ENCODE results near the gene RGS1.

The RGS1 gene

GRCh38 chr1:192553741-192554140 is 21.8 kb upstream of the RGS1 start:
- no peak for DNase-seq (ENCODE audit: low read depth, low spot score)

DNA sequence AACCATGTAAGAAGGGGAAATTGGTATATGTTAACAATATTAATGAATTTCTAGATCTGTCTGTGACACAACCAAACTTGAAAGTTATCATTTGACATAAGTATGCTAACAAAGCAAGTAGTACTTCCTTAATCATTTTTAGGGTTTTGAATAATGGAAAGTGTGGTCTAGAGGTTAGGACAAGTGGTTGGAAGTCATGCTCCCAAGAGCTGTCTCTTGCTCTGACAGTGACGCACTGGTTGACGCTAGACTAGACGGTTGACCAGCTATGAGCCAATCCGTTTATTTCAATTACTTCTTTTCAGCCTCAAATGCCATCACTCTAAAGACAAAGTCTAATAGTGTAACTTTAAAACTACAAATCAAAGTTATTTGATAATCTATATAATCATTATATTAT is 20.7 kb upstream of the RGS1 start:
- no peak for DNase-seq (ENCODE audit: low read depth, low spot score)

GRCh38 chr1:192555399-192555798 is 20.2 kb upstream of the RGS1 start:
- DNase-seq (ENCODE audit: low read depth, low spot score) = no peak

DNA sequence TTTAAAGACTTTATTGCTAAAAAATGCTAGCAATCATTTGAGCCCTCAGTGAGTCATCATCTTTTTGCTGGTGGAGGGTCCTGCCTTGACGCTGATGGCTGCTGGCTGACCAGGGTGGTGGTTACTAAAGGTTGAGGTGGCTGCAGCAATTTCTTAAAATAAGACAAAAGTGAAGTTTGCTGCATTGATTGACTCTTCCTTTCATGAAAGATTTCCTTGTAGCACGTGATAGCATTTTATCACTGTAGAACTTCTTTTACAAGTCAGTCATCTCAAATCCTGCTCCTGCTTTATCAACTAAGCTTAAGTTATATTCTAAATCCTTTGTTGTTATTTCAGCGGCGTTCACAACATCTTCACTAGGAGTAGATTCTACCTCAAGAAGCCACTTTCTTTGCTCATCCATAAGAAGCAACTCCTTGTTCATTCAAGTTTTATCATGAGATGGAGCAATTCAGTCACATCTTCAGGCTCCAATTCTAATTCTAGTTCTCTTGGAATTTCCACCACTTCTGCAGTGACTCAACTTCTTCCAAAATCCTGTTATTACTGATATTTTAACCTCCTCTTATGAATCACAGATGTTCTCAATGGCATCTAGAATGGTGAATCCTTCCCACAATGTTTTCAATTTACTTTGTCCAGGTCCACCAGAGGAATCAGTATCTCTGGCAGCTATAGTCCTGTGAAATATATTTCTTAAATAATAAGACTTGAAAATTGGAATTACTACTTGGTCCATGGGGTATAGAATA is 17.6 kb upstream of the RGS1 start:
- DNase-seq (ENCODE audit: low read depth, low spot score) = no peak

- DNase-seq (ENCODE audit: low read depth, low spot score) = no peak
These were observed 16.2 kb upstream of the RGS1 start for GRCh38 chr1:192559115-192560006.

- no peak for DNase-seq (ENCODE audit: low read depth, low spot score)
These were observed 14.3 kb upstream of the RGS1 start for GRCh38 chr1:192561301-192561700.

- DNase-seq (ENCODE audit: low read depth, low spot score) = no peak
These were observed 12.4 kb upstream of the RGS1 start for GRCh38 chr1:192563129-192563528.

GRCh38 chr1:192564099-192564498 is 11.5 kb upstream of the RGS1 start:
- DNase-seq (ENCODE audit: low read depth, low spot score) = no peak

GRCh38 chr1:192565946-192566345 is 9.6 kb upstream of the RGS1 start:
- DNase-seq (ENCODE audit: low read depth, low spot score) = no peak

DNA sequence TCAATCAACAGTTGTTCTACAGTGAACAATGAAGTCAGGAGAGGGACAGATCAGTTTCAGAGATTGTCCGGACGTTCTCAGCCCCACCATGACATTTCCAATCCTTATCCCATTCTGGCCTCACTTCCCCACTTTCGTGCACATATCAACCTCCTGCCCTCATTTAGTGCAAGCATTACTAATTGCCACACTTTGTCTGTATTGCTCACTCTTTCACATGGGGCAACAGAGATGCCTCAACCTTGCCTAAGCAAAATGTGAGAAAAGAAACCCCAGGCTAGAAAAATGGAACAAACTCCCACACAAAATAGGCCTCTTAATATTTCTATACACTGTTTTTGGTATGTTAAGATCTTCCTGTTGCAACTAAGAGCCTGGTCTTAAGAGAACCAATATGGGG is 8.9 kb upstream of the RGS1 start:
- no peak for DNase-seq (ENCODE audit: low read depth, low spot score)

- DNase-seq (ENCODE audit: low read depth, low spot score) = no peak
These were observed 7.5 kb upstream of the RGS1 start for GRCh38 chr1:192568063-192568462.

DNA sequence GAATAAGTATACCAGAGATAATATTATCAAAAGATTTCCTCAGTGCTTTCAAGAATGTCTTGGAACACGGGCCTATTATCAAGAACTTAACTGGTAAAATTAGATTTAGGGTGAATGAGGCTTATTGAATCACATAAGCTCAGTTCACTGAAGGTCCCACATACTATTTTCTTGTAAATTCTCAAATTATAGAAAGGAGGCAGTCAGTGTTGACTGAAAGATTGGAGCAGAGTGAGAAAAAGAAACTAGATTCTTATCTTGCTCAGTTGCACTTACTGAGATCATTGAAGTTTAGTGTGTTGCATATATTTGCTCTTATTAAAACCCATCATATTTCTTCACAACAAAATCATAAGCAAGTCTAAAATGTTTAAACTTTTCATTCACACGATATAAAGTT is 3.9 kb upstream of the RGS1 start:
- DNase-seq (ENCODE audit: low read depth, low spot score) = no peak

- no peak for DNase-seq (ENCODE audit: low read depth, low spot score)
These were observed 2.1 kb upstream of the RGS1 start for GRCh38 chr1:192573499-192573898.

GRCh38 chr1:192574073-192574472 is 1.5 kb upstream of the RGS1 start:
- no peak for DNase-seq (ENCODE audit: low read depth, low spot score)

DNA sequence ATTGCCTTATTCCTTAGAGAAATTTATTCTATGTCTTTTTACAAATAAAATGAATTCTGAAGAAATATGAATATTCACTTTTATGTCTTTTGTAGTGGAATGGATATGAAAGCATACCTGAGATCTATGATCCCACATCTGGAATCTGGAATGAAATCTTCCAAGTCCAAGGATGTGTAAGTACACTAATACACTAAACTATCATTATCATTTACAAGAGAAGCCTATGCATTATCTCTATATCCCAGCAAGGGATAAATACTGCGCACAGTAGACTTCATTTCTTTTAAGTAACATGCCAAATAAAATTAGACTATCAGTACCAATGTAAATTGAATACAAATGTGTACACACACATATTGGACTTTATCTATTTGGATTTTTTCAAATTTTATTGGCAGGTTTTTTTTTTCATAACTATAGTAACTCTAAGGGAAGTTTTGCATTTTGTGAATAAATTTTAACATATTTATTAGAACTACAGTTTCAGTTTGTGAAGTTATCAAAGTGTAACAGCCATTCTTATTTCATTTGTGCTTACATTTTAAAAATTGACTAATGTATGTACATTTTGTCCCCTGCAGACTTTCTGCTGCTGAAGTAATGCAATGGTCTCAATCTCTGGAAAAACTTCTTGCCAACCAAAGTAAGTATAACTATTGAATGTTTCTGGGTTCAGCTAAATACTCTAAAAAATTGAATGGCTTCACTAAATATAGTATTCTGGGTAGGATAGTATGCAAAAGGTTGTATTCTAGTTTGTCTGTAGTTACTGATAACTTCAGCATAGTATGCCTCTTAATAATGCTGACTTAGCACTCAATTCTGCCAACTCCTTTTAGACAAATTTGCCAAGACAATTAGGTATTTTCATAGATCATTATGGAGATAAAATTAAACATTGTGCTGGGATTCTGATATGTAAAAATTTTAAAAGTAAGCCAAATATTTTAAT is 894 bp downstream of the RGS1 start:
- DNase-seq (ENCODE audit: low read depth, low spot score) = no peak

DNA sequence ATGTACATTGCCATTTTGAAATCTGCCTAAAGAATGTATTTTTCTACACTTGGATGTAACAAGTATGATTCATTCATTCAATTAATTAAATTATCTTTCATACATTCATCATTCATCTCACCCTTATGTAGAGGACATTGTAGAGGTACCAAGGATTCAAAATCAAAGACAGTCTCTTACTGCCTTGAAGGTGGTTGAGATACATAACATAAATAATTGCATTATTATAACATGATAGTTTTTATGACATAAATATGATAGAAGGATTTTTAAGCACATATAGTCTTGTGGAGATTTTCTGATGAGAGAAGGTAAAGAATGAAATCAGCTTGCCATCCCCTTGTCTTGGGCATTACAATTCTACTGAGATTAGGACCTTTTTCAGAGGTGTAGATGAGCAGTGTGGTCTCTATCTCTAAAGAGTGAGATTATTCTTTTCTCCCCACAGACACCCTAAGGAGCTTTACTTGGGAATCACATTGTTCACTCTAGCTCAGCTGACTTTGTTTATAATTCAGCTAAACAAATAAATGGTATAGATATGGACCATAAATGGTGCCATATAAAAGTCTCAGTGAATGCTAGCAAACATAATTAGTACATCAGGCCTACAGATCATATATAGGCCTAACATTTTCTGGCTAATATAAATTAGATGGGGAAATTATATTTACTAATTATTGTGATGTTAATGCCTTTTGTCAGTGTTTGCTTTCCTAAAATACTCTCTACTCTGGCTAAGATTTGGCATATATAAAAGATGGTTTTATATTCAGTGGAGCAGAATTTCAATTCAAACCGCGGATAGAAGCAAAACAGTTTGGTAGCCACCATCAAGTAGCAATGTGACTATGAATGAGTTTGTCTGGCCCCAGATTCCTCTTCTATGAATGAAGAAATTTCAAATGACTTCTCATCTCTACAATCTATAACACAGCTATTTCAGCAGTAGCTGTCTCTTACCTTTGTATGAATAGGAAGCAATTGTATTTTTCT is 1.9 kb downstream of the RGS1 start:
- no peak for DNase-seq (ENCODE audit: low read depth, low spot score)

DNA sequence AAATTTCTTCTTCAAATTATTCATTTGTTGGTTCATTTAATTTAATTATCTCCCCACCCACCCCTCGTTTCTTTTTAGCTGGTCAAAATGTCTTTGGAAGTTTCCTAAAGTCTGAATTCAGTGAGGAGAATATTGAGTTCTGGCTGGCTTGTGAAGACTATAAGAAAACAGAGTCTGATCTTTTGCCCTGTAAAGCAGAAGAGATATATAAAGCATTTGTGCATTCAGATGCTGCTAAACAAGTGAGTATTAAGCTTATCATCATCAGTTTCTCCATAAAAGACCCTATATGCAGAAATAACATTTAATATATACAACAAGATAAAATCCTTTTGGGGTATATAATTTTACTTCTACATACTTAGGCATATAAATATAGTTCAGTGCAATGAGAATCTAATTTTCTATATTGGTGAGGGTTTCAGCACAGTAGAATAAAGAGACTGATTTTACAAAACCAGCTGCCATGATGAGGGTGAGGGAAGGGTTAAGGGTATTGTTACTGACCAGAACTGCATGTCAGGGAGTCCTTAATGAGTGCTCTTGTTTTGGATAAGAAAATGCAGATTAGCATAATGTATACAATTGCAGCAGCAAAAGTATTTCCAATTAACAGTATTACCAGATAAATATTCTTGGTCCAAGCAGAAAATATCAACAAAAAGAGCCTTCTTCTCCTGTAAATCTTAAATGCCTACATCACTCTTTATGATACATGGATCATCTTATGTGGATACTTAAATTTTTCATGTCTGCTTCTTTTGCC is 2.8 kb downstream of the RGS1 start:
- no peak for DNase-seq (ENCODE audit: low read depth, low spot score)

GRCh38 chr1:192579010-192579738 is 3.6 kb downstream of the RGS1 start:
- DNase-seq (ENCODE audit: low read depth, low spot score) = no peak

DNA sequence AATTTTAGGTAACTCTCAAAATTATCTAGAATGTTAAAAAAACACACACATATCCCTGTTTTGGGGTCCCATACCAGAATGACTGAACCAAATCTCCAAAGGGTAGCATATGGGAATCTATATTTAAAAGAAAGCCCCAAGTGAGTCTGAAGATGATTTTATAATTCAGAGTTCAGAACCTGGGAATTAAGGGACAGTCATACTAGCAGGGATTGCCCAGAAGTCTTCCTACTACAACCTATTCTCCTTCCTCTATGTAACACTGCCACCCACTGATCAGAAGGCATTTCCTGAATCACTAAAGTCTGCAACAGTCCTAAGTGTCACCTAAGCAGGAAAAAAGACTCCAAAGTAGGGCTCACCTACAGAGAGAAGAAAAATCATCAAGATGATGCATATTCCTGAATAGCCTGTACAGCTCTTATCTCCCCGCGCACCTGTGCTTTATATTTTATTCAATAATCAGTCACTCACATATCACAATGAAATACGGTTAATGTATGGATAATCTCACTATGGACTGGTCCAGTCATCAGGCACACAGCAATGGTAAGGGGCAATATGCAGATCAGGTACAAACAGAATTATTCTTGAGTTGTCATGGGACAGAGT is 4.9 kb downstream of the RGS1 start:
- DNase-seq (ENCODE audit: low read depth, low spot score) = peak; percentile 20
